ENCODE measurements around the gene TACC3.

Gene TACC3

GRCh38 chr4:1746919-1747602 lies 25.7 kb downstream of the TACC3 start:
- no peak for DNase-seq (ENCODE audit: low spot score)

- no peak for DNase-seq (ENCODE audit: low spot score)
These were observed 26.3 kb downstream of the TACC3 start for GRCh38 chr4:1747603-1747967.

GRCh38 chr4:1748465-1748995 lies 27.2 kb downstream of the TACC3 start:
- peak; percentile 76 for DNase-seq (ENCODE audit: low spot score)

- no peak for DNase-seq (ENCODE audit: low spot score)
These were observed 28.0 kb downstream of the TACC3 start for GRCh38 chr4:1749370-1749769.

GRCh38 chr4:1749826-1750225 lies 28.5 kb downstream of the TACC3 start:
- DNase-seq (ENCODE audit: low spot score) = no peak

- no peak for DNase-seq (ENCODE audit: low spot score)
These were observed 29.2 kb downstream of the TACC3 start for GRCh38 chr4:1750381-1751154.

- no peak for DNase-seq (ENCODE audit: low spot score)
These were observed 30.0 kb downstream of the TACC3 start for GRCh38 chr4:1751155-1751918.

GRCh38 chr4:1751919-1752283 lies 30.6 kb downstream of the TACC3 start:
- DNase-seq (ENCODE audit: low spot score) = no peak

GRCh38 chr4:1752284-1753041 lies 31.1 kb downstream of the TACC3 start:
- DNase-seq (ENCODE audit: low spot score) = no peak

- DNase-seq (ENCODE audit: low spot score) = no peak
These were observed 32.0 kb downstream of the TACC3 start for GRCh38 chr4:1753294-1753696.

GRCh38 chr4:1753697-1754311 lies 32.5 kb downstream of the TACC3 start:
- DNase-seq (ENCODE audit: low spot score) = no peak

- DNase-seq (ENCODE audit: low spot score) = no peak
These were observed 33.0 kb downstream of the TACC3 start for GRCh38 chr4:1754336-1754735.

GRCh38 chr4:1755297-1755696 lies 34.0 kb downstream of the TACC3 start:
- DNase-seq (ENCODE audit: low spot score) = no peak

- no peak for DNase-seq (ENCODE audit: low spot score)
These were observed 34.8 kb downstream of the TACC3 start for GRCh38 chr4:1756079-1756478.

- no peak for DNase-seq (ENCODE audit: low spot score)
These were observed 35.8 kb downstream of the TACC3 start for GRCh38 chr4:1756893-1757779.

GRCh38 chr4:1757836-1758235 lies 36.5 kb downstream of the TACC3 start:
- no peak for DNase-seq (ENCODE audit: low spot score)

- no peak for DNase-seq (ENCODE audit: low spot score)
These were observed 37.2 kb downstream of the TACC3 start for GRCh38 chr4:1758306-1759121.

GRCh38 chr4:1759170-1759817 lies 38.0 kb downstream of the TACC3 start:
- no peak for DNase-seq (ENCODE audit: low spot score)

GRCh38 chr4:1759818-1760223 lies 38.5 kb downstream of the TACC3 start:
- DNase-seq (ENCODE audit: low spot score) = no peak

Measured in hematopoietic multipotent progenitor cell treated with erythropoietin and hydrocortisone succinate and interleukin-3 and kit ligand, for 17 days (in vitro differentiated cells).